H1 (cell line): ENCODE measurements around the gene ADPRHL1. TPM values are rescaled to one million over a fixed set of nuclear protein-coding genes. Genes with fewer than 3 reads are reported as not detected.

Experiments used
- CHD7 ChIP-seq: fragments of 300-600 bp; sonication (generic); IDR thresholded peaks from 2 replicates; pipeline ENCODE4 v1.7.1; 2012; ENCODE audit warnings: low read length, moderate library complexity, mild to moderate bottlenecking, inconsistent platforms; ENCODE audit not compliant: insufficient replicate concordance
- PHF8 ChIP-seq: fragments of 200-600 bp; sonication (generic); conservative IDR thresholded peaks from 2 replicates; pipeline ENCODE4 v1.7.1; 2012; ENCODE audit warnings: low read depth, mild to moderate bottlenecking, inconsistent platforms, low read length, moderate library complexity
- TBP ChIP-seq: IDR thresholded peaks from 2 replicates; pipeline ENCODE4 v1.6.1; 2011; ENCODE audit warnings: low read depth, low read length, improper control_type of control experiment
- polyA plus RNA-seq, 7 experiments: library from polyadenylated mRNA; depleted of rRNA in 3 of 7; stranded (reverse) in 5 of 7; unstranded in 2 of 7; fragments of >200 nt in 5 of 7; fragments of 200-250 nt in 2 of 7; gene quantifications; 1 replicate in 5 of 7; 2 replicates in 1 of 7; 4 replicates in 1 of 7; pipeline versions ENCODE4 v1.2.1 to v1.2.3, GENCODE V29; 2011 to 2013; ENCODE audit warnings: missing spikeins in 2 of 7, mixed read lengths in 2 of 7
- total RNA-seq: library from RNA; stranded (reverse); fragmentation: NEBNext Ultra II Directional; extraction: Animal tissue kit (Norgen Biotek cat#: 25700); gene quantifications from 2 replicates; pipeline ENCODE4 v1.2.1, GENCODE V29; 2021

ADPRHL1 gene
- total and polyA plus RNA-seq, 2 of the 8 experiments (the other 6 are each of a cell fraction or from before 2014, with no cell fraction given) = 0.74 to 1.7 TPM

DNA sequence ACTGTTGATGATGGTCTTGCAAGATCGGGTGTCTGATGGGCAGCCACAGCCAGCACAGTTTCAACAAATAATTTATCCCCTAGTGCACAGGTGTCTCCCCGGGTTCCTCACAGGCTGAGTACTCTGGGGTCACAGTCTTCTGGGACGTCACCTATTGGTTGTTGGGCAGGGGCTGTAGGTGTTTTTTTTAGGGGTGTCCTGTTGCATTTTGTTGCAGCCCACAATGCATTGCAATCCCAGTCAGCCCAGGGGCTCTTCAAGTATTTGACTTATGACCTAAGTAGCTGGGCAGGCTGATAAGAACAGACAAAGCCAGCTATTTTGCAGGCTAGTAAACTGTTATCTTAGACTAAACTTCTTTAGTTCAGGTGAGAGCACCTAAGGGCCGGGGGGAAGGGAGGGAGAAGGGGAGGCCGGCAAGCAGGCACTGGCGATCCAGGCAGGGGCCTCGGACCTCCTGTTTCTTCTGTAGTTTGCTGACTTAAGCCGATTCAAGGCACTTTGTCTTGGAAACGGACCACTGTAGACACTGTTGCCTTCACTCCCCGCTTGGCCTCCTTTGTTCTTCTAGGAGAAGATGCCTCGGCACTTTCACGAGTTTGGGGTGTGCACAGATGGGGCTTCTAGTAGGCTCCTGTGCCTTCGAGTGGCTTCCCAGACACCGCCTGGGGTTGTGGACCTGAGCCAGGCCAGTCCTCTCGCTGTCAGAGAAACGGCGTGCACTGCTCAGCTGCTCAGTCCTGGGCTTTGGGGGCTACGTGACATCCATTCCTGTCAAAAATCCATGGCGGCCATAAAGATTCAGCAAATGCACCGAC, 55.5 kb downstream of the ADPRHL1 start (continued):
- TF ChIP-seq CHD7 (no peak), PHF8 (no peak), TBP (no peak)
- TF ChIP-seq, all 59 proteins: peak for 0
